ENCODE measurements around the gene CD38.
A peak's percentile ranks its signal among the peaks of the same experiment; 100 is the strongest.
"Not testable (repeated sequence)": the region's sequence is repeated elsewhere in the genome, so short reads cannot be mapped to it uniquely, and the experiment has no call there.

Gene CD38

GRCh38 chr4:15778289-15779241 lies at the start of gene CD38:
TSS of gene CD38 (plus strand) at chr4:15778328. CDS start at chr4:15778415, 87 bp downstream.
- DNase-seq = no peak

GRCh38 chr4:15729910-15730533 lies 48.1 kb upstream of the CD38 start:
- peak; percentile 0 for DNase-seq

GRCh38 chr4:15733061-15733460 lies 45.1 kb upstream of the CD38 start:
- not testable (repeated sequence) for DNase-seq

- DNase-seq = no peak
These were observed 42.6 kb upstream of the CD38 start for GRCh38 chr4:15735536-15735935.

GRCh38 chr4:15736514-15737050 lies 41.5 kb upstream of the CD38 start:
- no peak for DNase-seq

- no peak for DNase-seq
These were observed 40.9 kb upstream of the CD38 start for GRCh38 chr4:15737255-15737654.

GRCh38 chr4:15738877-15739276 lies 39.3 kb upstream of the CD38 start:
- DNase-seq = no peak

- no peak for DNase-seq
These were observed 37.2 kb upstream of the CD38 start for GRCh38 chr4:15740764-15741404.

- no peak for DNase-seq
These were observed 36.0 kb upstream of the CD38 start for GRCh38 chr4:15742083-15742582.

GRCh38 chr4:15742637-15743036 lies 35.5 kb upstream of the CD38 start:
- DNase-seq = no peak

- no peak for DNase-seq
These were observed 34.0 kb upstream of the CD38 start for GRCh38 chr4:15744016-15744545.

- no peak for DNase-seq
These were observed 32.0 kb upstream of the CD38 start for GRCh38 chr4:15746110-15746509.

GRCh38 chr4:15749001-15749400 lies 29.1 kb upstream of the CD38 start:
- DNase-seq = no peak

- DNase-seq = no peak
These were observed 27.0 kb upstream of the CD38 start for GRCh38 chr4:15751153-15751552.

- no peak for DNase-seq
These were observed 25.0 kb upstream of the CD38 start for GRCh38 chr4:15753081-15753480.

- DNase-seq = no peak
These were observed 24.3 kb upstream of the CD38 start for GRCh38 chr4:15753786-15754185.

GRCh38 chr4:15754323-15754722 lies 23.8 kb upstream of the CD38 start:
- DNase-seq = no peak

GRCh38 chr4:15755321-15756155 lies 22.6 kb upstream of the CD38 start:
- no peak for DNase-seq

GRCh38 chr4:15756361-15756861 lies 21.7 kb upstream of the CD38 start:
- no peak for DNase-seq

GRCh38 chr4:15757054-15757453 lies 21.1 kb upstream of the CD38 start:
- no peak for DNase-seq

- DNase-seq = no peak
These were observed 19.8 kb upstream of the CD38 start for GRCh38 chr4:15758294-15758693.

- not testable (repeated sequence) for DNase-seq
These were observed 15.7 kb upstream of the CD38 start for GRCh38 chr4:15762460-15762859.

Data from DMS 273 treated with DMSO at 0.1 percent for 48 hours (cell line).